B cell (primary cell): ENCODE results near the gene TFDP1. TPM values are rescaled to one million over a fixed set of nuclear protein-coding genes. Genes with fewer than 3 reads are reported as not detected.

ENCODE experiments used
- ATAC-seq: fragments of 200-7000 bp; cut with Tn5 transposase; one replicate; pipeline ENCODE4 v1.10.0; 2021; ENCODE audit warnings: low read depth, mild to moderate bottlenecking, moderate number of reproducible peaks, moderate library complexity
- CTCF ChIA-PET: fragments of 350-600 bp; sonication (Branson Sonifier 250); formaldehyde crosslinking; loops from one replicate; lab custom pipeline; 2021; ENCODE audit warnings: antibody characterized with exemption, inconsistent platforms; lab: Charles Lee
- POLR2A ChIA-PET: fragments of 350-600 bp; sonication (Branson Sonifier 250); formaldehyde crosslinking; loops from one replicate; lab custom pipeline; 2021; ENCODE audit warnings: antibody characterized with exemption; lab: Charles Lee
- DNase-seq: peaks from one replicate; pipeline ENCODE4 v3.0.0; 2013
- H2AFZ ChIP-seq: 2 replicates; pipeline ENCODE4 v1.6.1; 2012; ENCODE audit warnings: mild to moderate bottlenecking, low read depth, low read length; ENCODE audit not compliant: insufficient read depth, poor library complexity, severe bottlenecking
- H3K27ac ChIP-seq, 2 donors: 1 replicate in 1 of 2; 2 replicates in 1 of 2; pipeline ENCODE4 v1.5.1; 2012 to 2013; ENCODE audit warnings: low read length in 2 of 2, mild to moderate bottlenecking in 2 of 2, moderate library complexity in 1 of 2
- H3K27me3 ChIP-seq, 4 experiments: fragments of 200-600 bp in 1 of 4; sonication (generic) in 1 of 4; replicated peaks in 1 of 4; 1 replicate in 2 of 4; 2 replicates in 2 of 4; pipeline versions ENCODE4 v1.6.1 to v1.7.0; 2013 to 2016; ENCODE audit warnings: low read length in 3 of 4, mild to moderate bottlenecking in 2 of 4, mixed read lengths in 1 of 4, moderate library complexity in 1 of 4; ENCODE audit not compliant: insufficient read depth in 4 of 4, control insufficient read depth in 3 of 4; ENCODE audit errors: control extremely low read depth in 1 of 4
- H3K36me3 ChIP-seq, 2 experiments: replicated peaks in 1 of 2; 1 replicate in 1 of 2; 2 replicates in 1 of 2; pipeline versions ENCODE4 v1.6.1 to v1.7.1; 2013; ENCODE audit warnings: low read length in 1 of 2; ENCODE audit not compliant: insufficient read depth in 2 of 2, control insufficient read depth in 1 of 2; ENCODE audit errors: control extremely low read depth in 1 of 2, extremely low read depth in 1 of 2
- H3K4me1 ChIP-seq, 2 donors: fragments of 200-600 bp in 1 of 2; sonication (generic) in 1 of 2; 1 replicate in 1 of 2; 2 replicates in 1 of 2; pipeline versions ENCODE4 v1.5.1 to v1.6.1; 2013 to 2017; ENCODE audit warnings: low read length in 2 of 2; ENCODE audit not compliant: control insufficient read depth in 2 of 2, insufficient read depth in 2 of 2
- H3K4me2 ChIP-seq: replicated peaks from 2 replicates; pipeline ENCODE3; 2012; ENCODE audit warnings: mild to moderate bottlenecking, low read depth, low read length; ENCODE audit not compliant: poor library complexity, severe bottlenecking
- H3K4me3 ChIP-seq, 5 experiments: fragments of 200-600 bp in 1 of 5; sonication (generic) in 1 of 5; 1 replicate in 3 of 5; 2 replicates in 2 of 5; pipeline versions ENCODE4 v1.5.1 to v1.7.0; 2011 to 2016; ENCODE audit warnings: low read length in 4 of 5, mild to moderate bottlenecking in 4 of 5, low read depth in 2 of 5, control low read depth in 1 of 5, moderate library complexity in 1 of 5; ENCODE audit not compliant: insufficient read depth in 1 of 5; ENCODE audit errors: control extremely low read depth in 1 of 5, extremely low read depth in 1 of 5
- H3K79me2 ChIP-seq: fragments of 200-600 bp; sonication (generic); one replicate; pipeline ENCODE4 v1.6.0; 2016; ENCODE audit warnings: low read length; ENCODE audit not compliant: control insufficient read depth, insufficient read depth
- H3K9ac ChIP-seq: fragments of 200-600 bp; sonication (generic); 2 replicates; pipeline ENCODE4 v1.6.1; 2017; ENCODE audit warnings: mild to moderate bottlenecking, low read length, moderate library complexity
- H3K9me3 ChIP-seq, 3 donors: one replicate each; pipeline versions ENCODE4 v1.6.1 to v1.7.1; 2013; ENCODE audit warnings: low read length in 2 of 3; ENCODE audit not compliant: control insufficient read depth in 2 of 3, insufficient read depth in 1 of 3; ENCODE audit errors: control extremely low read depth in 1 of 3
- H4K20me1 ChIP-seq: 2 replicates; pipeline ENCODE4 v1.6.0; 2012; ENCODE audit warnings: mild to moderate bottlenecking, low read length; ENCODE audit not compliant: insufficient read depth, control insufficient read depth, poor library complexity, severe bottlenecking
- H3K27ac Mint-ChIP-seq: one replicate; pipeline ENCODE4 v1.8.0; 2021; ENCODE audit warnings: mixed read lengths
- H3K27me3 Mint-ChIP-seq: one replicate; pipeline ENCODE4 v1.8.0; 2021; ENCODE audit warnings: mixed read lengths
- H3K4me1 Mint-ChIP-seq: one replicate; pipeline ENCODE4 v1.8.0; 2021; ENCODE audit warnings: mixed read lengths
- H3K4me3 Mint-ChIP-seq: one replicate; pipeline ENCODE4 v1.8.0; 2021; ENCODE audit warnings: mixed read lengths
- H3K9me3 Mint-ChIP-seq: one replicate; pipeline ENCODE4 v1.8.0; 2022; ENCODE audit warnings: mixed read lengths; ENCODE audit not compliant: insufficient read depth
- EZH2 ChIP-seq: IDR thresholded peaks from 2 replicates; pipeline ENCODE4 v1.6.1; 2012; ENCODE audit warnings: borderline replicate concordance, low read depth, mild to moderate bottlenecking, moderate library complexity, low read length; ENCODE audit not compliant: insufficient read depth, poor library complexity, severe bottlenecking
- WGBS: methylation state at CpG from one replicate; pipeline ENCODE4 v1.1.5; 2013; ENCODE audit warnings: missing lambda C conversion rate; ENCODE audit not compliant: insufficient coverage; 5-methylcytosine and 5-hydroxymethylcytosine counted together
- intact Hi-C: fragments of 100-400 bp; cut with micrococcal nuclease; formaldehyde crosslinking; loops from one replicate; pipeline ENCODE4 v1.10.0; 2022
- polyA plus RNA-seq: library from polyadenylated mRNA; depleted of rRNA; stranded (reverse); fragments of >200 nt; gene quantifications from 2 replicates; pipeline ENCODE4 v1.2.3, GENCODE V29; 2012
- total RNA-seq, 2 donors: library from RNA; stranded (reverse); fragments of 120-200 nt in 1 of 2; gene quantifications; 1 replicate in 1 of 2; 2 replicates in 1 of 2; pipeline versions ENCODE4 v1.2.3 to v1.2.4, GENCODE V29; 2013 to 2022
- TF ChIP-seq, protein P1 (sequence below): fragments of 200-600 bp; IDR thresholded peaks from one replicate; pipeline ENCODE4 v1.8.0; 2022; ENCODE audit warnings: antibody characterized with exemption, mild to moderate bottlenecking

The TFDP1 gene
- total and polyA plus RNA-seq, 2 donors (not counting 1 experiment from before 2014, with no cell fraction given) = 19.1 to 31.1 TPM

GRCh38 chr13:113537909-113538688 lies 46.5 kb upstream of the TFDP1 start:
- TF ChIP-seq, protein P1, sequence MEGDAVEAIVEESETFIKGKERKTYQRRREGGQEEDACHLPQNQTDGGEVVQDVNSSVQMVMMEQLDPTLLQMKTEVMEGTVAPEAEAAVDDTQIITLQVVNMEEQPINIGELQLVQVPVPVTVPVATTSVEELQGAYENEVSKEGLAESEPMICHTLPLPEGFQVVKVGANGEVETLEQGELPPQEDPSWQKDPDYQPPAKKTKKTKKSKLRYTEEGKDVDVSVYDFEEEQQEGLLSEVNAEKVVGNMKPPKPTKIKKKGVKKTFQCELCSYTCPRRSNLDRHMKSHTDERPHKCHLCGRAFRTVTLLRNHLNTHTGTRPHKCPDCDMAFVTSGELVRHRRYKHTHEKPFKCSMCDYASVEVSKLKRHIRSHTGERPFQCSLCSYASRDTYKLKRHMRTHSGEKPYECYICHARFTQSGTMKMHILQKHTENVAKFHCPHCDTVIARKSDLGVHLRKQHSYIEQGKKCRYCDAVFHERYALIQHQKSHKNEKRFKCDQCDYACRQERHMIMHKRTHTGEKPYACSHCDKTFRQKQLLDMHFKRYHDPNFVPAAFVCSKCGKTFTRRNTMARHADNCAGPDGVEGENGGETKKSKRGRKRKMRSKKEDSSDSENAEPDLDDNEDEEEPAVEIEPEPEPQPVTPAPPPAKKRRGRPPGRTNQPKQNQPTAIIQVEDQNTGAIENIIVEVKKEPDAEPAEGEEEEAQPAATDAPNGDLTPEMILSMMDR = no peak
- no peak for TF ChIP-seq EZH2
- H3K4me2 ChIP-seq = no peak overlapping the region
- over 99% methylated on average over 21 of the region's 21 CpGs for WGBS
- peaks cover 0 to 19% (median 0%) of the 10 kb centered on the region in 3 donors for H3K9me3 ChIP-seq
- Mint-ChIP-seq H3K27ac (no peak overlapping the region), H3K9me3 (no peaks in the 10 kb centered on the region), H3K4me3 (no peak overlapping the region), H3K4me1 (no peaks in the 10 kb centered on the region), H3K27me3 (no peaks in the 10 kb centered on the region)
- no peaks in the 10 kb centered on the region for H3K27me3 ChIP-seq
- no peaks in the 10 kb centered on the region for H3K4me1 ChIP-seq
- peaks cover 3 to 18% of the 10 kb centered on the region in 2 experiments for H3K36me3 ChIP-seq
- ChIA-PET CTCF (no interaction called here), POLR2A (no interaction called here)
- H3K27ac ChIP-seq = no peak overlapping the region
- H4K20me1 ChIP-seq = no peaks in the 10 kb centered on the region
- peaks cover 6% of the 10 kb centered on the region for H3K79me2 ChIP-seq
- DNase-seq (no peak), ATAC-seq (no peak)
- H2AFZ ChIP-seq = no peak overlapping the region
- intact Hi-C loops = no loop called here
- no peak overlapping the region for H3K4me3 ChIP-seq
- no peak overlapping the region for H3K9ac ChIP-seq

- TF ChIP-seq, protein P1 = no peak
- no peak for TF ChIP-seq EZH2
- Mint-ChIP-seq H3K9me3 (no peaks in the 10 kb centered on the region), H3K27me3 (no peaks in the 10 kb centered on the region), H3K27ac (no peak overlapping the region), H3K4me1 (no peaks in the 10 kb centered on the region), H3K4me3 (no peak overlapping the region)
- no peaks in the 10 kb centered on the region for H4K20me1 ChIP-seq
- no peaks in the 10 kb centered on the region for H3K4me1 ChIP-seq
- no peak overlapping the region for H3K4me3 ChIP-seq
- H2AFZ ChIP-seq = no peak overlapping the region
- no peaks in the 10 kb centered on the region for H3K27me3 ChIP-seq
- H3K27ac ChIP-seq = no peak overlapping the region
- peaks cover 8% of the 10 kb centered on the region for H3K79me2 ChIP-seq
- H3K9ac ChIP-seq = no peak overlapping the region
- no peak for DNase-seq
- peaks cover 3 to 18% of the 10 kb centered on the region in 2 experiments for H3K36me3 ChIP-seq
- WGBS = 97% methylated on average over 25 of the region's 28 CpGs
- ChIA-PET CTCF (no interaction called here), POLR2A (no interaction called here)
- no peak overlapping the region for H3K4me2 ChIP-seq
- intact Hi-C loops = no loop called here
- ATAC-seq = no peak
- peaks cover 0 to 19% (median 0%) of the 10 kb centered on the region in 3 donors for H3K9me3 ChIP-seq
Measured at GRCh38 chr13:113538689-113539058, 45.9 kb upstream of the TFDP1 start.
